G401 (cell line): ENCODE measurements around the gene HTR3B. TPM values are rescaled to one million over a fixed set of nuclear protein-coding genes. Genes with fewer than 3 reads are reported as not detected.
"Not testable (repeated sequence)": the region's sequence is repeated elsewhere in the genome, so short reads cannot be mapped to it uniquely, and the experiment has no call there.

ENCODE experiments used
- DNase-seq: peaks from one replicate; pipeline ENCODE4 v3.0.0-alpha.2; 2015; ENCODE audit warnings: low spot score
- in situ Hi-C: cut with HindIII; loops from 2 replicates; pipeline ENCODE4 v1.10.0; 2016; ENCODE audit warnings: low sequenced_read_pairs, mixed read lengths
- total RNA-seq: library from RNA; depleted of rRNA; stranded (reverse); fragments of >200 nt; shearing (Covaris generic); gene quantifications from 2 replicates; pipeline ENCODE4 v1.2.3, GENCODE V29; 2014

Gene HTR3B
- total RNA-seq, 1 experiment from 2014 or later = not detected

DNA sequence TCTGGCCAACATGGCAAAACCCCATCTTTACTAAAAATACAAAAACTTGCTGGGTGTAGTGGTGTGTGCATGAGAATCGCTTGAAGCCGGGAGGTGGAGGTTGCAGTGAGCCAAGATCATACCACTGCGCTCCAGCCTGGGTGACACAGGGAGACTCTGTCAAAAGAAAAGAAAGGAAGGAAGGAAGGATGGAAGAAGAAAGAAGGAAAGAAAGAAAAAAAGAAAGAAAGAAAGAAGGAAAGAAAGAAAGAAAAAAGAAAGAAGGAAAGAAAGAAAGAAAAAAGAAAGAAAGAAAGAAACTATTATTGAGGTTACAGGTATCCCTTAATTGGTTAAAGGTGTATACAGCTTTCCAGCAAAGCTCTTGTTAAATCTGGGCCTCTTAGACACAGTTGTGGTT is 29.6 kb downstream of the HTR3B start:
- in situ Hi-C loops, DNase-seq: not testable (repeated sequence)

- in situ Hi-C loops = no loop called here
- no peak for DNase-seq
Measured at GRCh38 chr11:113934761-113935160, 30.2 kb downstream of the HTR3B start.

GRCh38 chr11:113935858-113936257 is 31.3 kb downstream of the HTR3B start:
- in situ Hi-C loops = no loop called here
- no peak for DNase-seq

DNA sequence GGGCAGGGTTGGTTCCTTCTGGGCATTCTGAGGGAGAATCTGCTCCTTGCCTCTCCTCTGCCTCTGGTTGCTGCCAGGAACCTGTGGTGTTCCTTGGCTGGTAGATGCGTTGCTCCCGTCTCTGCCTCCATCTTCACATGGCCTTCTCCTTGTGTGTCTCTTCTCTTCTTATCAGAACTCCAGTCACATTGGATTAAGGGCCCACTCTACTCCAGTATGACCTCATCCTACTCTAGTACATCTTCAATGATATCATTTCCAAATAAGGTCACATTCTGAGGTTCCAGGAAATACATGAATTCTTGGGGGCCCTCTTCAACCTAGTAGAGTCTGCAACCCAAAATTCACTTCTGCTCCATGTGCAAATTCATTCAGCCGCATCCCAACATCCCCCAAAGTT is 33.3 kb downstream of the HTR3B start:
- in situ Hi-C loops = no loop called here
- no peak for DNase-seq

DNA sequence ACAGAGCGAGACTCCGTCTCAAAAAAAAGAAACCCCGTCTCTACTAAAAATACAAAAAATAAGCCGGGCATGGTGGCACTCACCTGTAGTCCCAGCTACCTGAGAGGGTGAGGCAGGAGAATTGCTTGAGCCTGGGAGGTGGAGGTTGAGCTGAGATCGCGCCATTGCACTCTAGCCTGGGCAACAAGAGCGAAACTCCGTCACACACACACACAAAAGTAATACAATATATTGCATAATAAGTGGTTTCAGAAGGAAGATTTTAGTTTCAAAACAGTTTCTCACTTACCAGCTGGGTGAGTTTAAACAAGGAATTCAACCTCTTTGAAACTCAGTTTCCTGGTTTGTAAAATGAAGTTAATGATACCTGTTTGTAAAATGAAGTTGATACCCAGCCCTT is 37.7 kb downstream of the HTR3B start:
- DNase-seq = no peak
- in situ Hi-C loops = no loop called here

DNA sequence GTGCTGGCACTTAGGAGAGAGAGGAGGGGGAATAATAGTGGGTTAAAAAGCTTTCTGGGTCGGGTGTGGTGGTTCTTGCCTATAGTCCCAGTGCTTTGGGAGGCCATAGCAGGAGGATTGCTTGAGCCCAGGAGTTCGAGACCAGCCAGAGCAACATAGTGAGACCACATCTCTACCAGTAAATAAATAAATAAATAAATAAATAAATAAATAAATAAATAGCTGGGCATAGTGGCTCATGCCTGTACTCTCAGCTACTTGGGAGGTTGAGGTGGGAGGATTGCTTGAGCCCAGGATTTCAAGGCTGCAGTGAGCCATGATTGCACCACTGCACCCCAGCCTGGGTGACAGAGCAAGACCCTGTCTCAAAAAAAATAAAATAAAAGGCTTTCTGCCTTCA is 41.6 kb downstream of the HTR3B start:
- in situ Hi-C loops, DNase-seq: not testable (repeated sequence)

- in situ Hi-C loops = no loop called here
- no peak for DNase-seq
Measured at GRCh38 chr11:113947994-113948393, 43.4 kb downstream of the HTR3B start.

DNA sequence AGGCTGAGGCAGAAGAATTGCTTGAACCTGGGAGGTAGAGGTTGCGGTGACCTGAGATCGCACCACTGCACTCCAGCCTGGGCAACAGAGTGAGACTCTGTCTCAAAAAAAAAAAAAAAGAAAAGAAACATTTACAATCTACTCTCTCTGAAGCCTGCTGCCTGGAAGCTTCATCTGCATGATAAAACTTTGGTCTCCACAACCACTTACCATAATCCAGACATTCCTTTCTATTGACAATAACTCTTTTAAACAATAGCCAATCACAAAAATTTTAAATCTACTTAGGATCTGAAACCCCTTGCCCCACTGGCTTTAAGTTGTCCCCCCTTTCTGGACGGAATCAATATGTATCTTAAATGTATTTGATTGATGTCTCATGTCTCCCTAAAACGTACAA is 45.3 kb downstream of the HTR3B start:
- in situ Hi-C loops = no loop called here

GRCh38 chr11:113951537-113951936 is 46.9 kb downstream of the HTR3B start:
- in situ Hi-C loops = no loop called here
- no peak for DNase-seq

More for the DNA sequence above, 45.3 kb downstream of the HTR3B start:
- no peak for DNase-seq

- in situ Hi-C loops = no loop called here
- no peak for DNase-seq
Measured at GRCh38 chr11:113952070-113952469, 47.5 kb downstream of the HTR3B start.

- no peak for DNase-seq
- in situ Hi-C loops = no loop called here
Measured at GRCh38 chr11:113952588-113952987, 48.0 kb downstream of the HTR3B start.

- in situ Hi-C loops = no loop called here
- DNase-seq = no peak
Measured at GRCh38 chr11:113954235-113954634, 49.6 kb downstream of the HTR3B start.

- DNase-seq = no peak
- in situ Hi-C loops = no loop called here
Measured at GRCh38 chr11:113956986-113957385, 52.4 kb downstream of the HTR3B start.

DNA sequence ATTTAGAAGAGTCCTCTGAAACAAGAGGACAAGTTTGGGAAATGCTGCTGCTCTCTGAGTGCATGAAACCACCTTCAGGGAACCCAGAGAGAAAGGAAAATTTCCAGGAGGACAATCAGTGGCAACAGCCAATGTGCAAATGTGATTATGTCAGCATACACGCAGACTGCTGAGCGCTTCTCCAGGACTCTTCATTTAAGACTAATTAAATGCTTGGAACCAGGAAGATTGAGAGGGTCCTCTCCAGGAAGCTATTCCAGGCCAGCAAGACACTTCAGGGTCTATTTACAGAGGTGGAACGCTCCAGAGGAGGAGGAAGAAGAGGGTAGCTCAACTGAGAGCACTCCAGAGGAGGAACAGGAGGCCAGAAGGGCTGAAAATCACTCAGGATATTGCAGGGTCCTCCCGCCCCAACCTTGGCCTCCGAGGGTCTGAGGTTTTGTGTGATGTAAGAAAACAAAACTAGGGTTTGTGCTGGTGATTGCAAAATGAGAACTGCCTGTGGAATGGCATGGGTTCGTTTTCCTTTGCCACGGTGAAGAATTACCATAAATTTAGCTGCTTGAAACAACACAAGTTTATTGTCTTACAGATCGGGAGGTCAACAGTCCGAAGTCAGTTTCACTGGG is 56.2 kb downstream of the HTR3B start:
- in situ Hi-C loops = no loop called here
- no peak for DNase-seq

- in situ Hi-C loops = no loop called here
- DNase-seq = no peak
Measured at GRCh38 chr11:113967361-113967760, 62.8 kb downstream of the HTR3B start.

DNA sequence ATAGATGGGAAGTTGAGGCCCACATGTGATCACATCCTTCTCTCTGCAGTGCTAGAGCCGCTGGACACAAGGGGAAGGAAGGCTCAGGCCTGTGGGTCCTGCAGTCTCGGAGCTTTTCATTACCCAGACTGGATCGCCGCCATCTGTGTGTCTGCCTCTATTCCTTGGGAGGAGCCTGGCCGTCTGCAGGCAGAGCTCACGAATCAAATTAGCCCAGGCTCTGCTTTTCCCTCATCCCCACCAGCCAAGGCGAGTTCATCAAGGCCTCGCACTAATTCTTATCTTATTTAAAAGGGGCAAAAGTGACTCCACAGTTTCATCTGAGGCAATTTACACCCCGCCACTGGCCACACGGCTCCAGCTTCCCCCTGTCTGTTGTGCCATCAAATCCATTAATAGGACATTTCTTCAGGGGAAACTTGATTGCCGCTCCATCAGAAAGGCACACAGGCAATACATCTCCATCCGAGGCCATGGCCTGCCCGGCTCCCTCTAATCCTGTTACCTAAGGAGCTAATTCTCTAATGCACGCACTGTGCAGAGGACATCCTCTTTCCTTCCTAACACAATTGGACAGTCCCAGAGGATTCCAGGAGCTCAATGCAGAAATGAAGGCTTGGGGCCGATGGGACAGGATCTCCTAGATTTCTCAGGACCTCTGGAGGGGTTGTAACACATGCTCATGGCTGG is 67.1 kb downstream of the HTR3B start:
- in situ Hi-C loops = no loop called here
- no peak for DNase-seq

DNA sequence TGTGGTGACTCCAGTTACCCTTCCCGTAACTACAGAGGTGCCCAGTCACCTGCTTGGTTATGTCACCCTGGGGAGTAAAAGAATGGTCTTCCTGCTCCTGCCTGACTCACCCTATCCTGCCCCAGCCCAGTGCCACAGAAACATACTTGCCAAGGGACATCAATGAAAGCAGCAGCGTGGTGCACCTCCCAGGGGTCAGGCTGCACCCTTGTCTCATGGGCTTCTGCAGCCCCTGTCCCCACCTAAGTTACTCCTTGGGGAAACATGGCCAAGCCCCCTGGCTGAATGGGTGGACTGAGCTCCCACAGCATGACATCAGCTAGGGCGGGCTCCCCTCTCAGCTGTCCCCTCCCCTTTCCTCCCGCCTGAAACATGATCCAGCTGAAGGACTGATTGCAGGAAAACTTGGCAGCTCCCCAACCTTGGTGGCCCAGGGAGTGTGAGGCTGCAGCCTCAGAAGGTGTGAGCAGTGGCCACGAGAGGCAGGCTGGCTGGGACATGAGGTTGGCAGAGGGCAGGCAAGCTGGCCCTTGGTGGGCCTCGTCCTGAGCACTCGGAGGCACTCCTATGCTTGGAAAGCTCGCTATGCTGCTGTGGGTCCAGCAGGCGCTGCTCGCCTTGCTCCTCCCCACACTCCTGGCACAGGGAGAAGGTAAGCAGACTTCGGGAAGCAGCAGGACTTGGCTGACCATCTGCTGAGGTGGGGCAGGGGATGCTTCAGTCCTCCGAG is 70.3 kb downstream of the HTR3B start, which contains the start of gene HTR3A:
Gene HTR3A (plus strand): TSS at position 368 of the 730 bp plus-strand sequence. CDS start 218 bp downstream, at position 586.
- in situ Hi-C loops = no loop called here
- DNase-seq = peak; percentile 75

DNA sequence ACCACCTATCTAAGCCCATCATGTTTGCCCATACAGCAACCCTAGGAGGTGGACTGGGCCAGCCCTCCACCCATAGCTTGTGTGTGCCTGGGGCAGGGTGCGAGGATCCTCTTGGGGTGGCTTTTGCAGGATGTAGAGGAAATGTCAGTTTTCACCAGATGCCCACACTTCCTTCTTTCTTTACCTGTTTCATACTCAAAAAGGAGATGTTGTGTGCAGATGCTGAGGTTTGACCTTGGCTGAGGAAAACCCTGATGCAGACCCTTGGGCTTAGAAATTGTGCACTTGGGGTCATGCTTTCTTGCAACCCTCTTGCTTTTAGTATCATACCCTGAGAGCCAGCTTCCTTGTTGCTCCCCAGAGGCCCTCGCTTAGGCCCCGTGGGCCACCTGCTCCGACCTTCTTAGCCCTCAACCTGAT is 72.5 kb downstream of the HTR3B start:
- in situ Hi-C loops = no loop called here

GRCh38 chr11:113977701-113978100 is 73.1 kb downstream of the HTR3B start:
- in situ Hi-C loops = no loop called here
- no peak for DNase-seq

More for the DNA sequence above, 72.5 kb downstream of the HTR3B start:
- DNase-seq = no peak

GRCh38 chr11:113979431-113979830 is 74.8 kb downstream of the HTR3B start:
- in situ Hi-C loops = no loop called here
- no peak for DNase-seq
